ENCODE results near the gene GOLPH3.

The GOLPH3 gene

GRCh38 chr5:32170303-32171151 lies 3.6 kb downstream of the GOLPH3 start:
- DNase-seq (ENCODE audit: low read depth, low spot score), result peak; percentile 69
- in situ Hi-C loops (cut with HindIII; ENCODE audit: low sequenced_read_pairs), result no loop called here
- TF ChIP-seq CTCF (IDR thresholded peaks at IDR 0.05; ENCODE audit: low read depth, low read length), result no peak
- no peak overlapping the region for H3K4me3 ChIP-seq (ENCODE audit: low read depth, low read length)

GRCh38 chr5:32168460-32169033 lies 5.6 kb downstream of the GOLPH3 start:
- H3K4me3 ChIP-seq (ENCODE audit: low read depth, low read length), result no peak overlapping the region
- in situ Hi-C loops (cut with HindIII; ENCODE audit: low sequenced_read_pairs), result no loop called here
- no peak for TF ChIP-seq CTCF (IDR thresholded peaks at IDR 0.05; ENCODE audit: low read depth, low read length)
- no peak for DNase-seq (ENCODE audit: low read depth, low spot score)

GRCh38 chr5:32165597-32165996 lies 8.5 kb downstream of the GOLPH3 start:
- DNase-seq (ENCODE audit: low read depth, low spot score), result no peak
- no peak overlapping the region for H3K4me3 ChIP-seq (ENCODE audit: low read depth, low read length)
- TF ChIP-seq CTCF (IDR thresholded peaks at IDR 0.05; ENCODE audit: low read depth, low read length), result no peak
- in situ Hi-C loops (cut with HindIII; ENCODE audit: low sequenced_read_pairs), result no loop called here

GRCh38 chr5:32163785-32164184 lies 10.3 kb downstream of the GOLPH3 start:
- no peak for TF ChIP-seq CTCF (IDR thresholded peaks at IDR 0.05; ENCODE audit: low read depth, low read length)
- no peak overlapping the region for H3K4me3 ChIP-seq (ENCODE audit: low read depth, low read length)
- in situ Hi-C loops (cut with HindIII; ENCODE audit: low sequenced_read_pairs), result no loop called here
- no peak for DNase-seq (ENCODE audit: low read depth, low spot score)

- no peak overlapping the region for H3K4me3 ChIP-seq (ENCODE audit: low read depth, low read length)
- in situ Hi-C loops (cut with HindIII; ENCODE audit: low sequenced_read_pairs), result no loop called here
- no peak for TF ChIP-seq CTCF (IDR thresholded peaks at IDR 0.05; ENCODE audit: low read depth, low read length)
- no peak for DNase-seq (ENCODE audit: low read depth, low spot score)
Measured at GRCh38 chr5:32163053-32163452, 11.1 kb downstream of the GOLPH3 start.

GRCh38 chr5:32160228-32160627 lies 13.9 kb downstream of the GOLPH3 start:
- H3K4me3 ChIP-seq (ENCODE audit: low read depth, low read length), result no peak overlapping the region
- in situ Hi-C loops (cut with HindIII; ENCODE audit: low sequenced_read_pairs), result no loop called here
- TF ChIP-seq CTCF (IDR thresholded peaks at IDR 0.05; ENCODE audit: low read depth, low read length), result no peak
- no peak for DNase-seq (ENCODE audit: low read depth, low spot score)

All from astrocyte of the spinal cord (primary cell).